G401.6 (cell line): Measurements from ENCODE around the gene PLPP1.

ENCODE experiments used
- FAIRE-seq: peaks from 2 replicates; lab custom pipeline; 2012; peaks lifted over from hg19 to GRCh38; lab: Jason Lieb, UNC

The PLPP1 gene

DNA sequence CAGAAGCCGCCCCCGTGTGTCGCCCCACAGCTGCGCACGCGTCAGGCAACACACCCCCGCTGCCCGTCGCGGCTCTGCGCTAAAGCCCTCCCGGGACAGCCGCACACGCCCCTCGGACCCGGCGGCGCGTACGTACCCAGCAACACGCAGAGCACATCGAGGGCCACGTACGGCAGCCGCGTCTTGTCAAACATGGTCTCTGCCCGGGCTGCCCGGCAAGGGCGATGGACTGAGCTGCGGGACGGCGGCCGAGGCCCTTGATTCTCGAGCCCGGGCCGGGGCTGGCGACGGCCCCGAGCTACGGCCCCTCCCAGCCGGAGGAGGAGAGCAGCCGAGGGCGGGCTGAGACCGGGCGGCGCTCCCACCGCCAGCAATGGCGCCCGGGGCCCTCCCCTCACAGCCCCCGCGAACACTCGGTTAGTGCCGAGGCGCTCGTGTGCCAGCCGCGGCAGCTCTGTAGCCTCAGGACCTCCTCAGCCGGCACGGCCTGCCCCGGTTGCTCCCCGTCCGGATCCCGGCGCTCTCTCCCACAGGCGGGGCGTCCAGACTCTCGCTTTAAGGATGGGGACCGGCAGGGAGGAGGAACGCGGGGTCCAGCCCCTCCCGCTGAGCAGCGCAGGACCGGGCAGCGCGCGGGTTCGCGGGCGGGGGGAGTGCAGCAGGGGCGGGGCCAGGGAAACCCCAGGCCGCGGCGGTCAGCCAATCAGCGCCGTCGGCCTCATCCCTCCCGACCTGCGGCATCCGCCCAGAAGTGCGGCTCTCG is at the start of gene PLPP1:
Gene PLPP1, minus strand, starts transcription at position 529 of the 763 bp plus-strand sequence. Its CDS starts 335 bp downstream, at position 194.
- no peak for FAIRE-seq

DNA sequence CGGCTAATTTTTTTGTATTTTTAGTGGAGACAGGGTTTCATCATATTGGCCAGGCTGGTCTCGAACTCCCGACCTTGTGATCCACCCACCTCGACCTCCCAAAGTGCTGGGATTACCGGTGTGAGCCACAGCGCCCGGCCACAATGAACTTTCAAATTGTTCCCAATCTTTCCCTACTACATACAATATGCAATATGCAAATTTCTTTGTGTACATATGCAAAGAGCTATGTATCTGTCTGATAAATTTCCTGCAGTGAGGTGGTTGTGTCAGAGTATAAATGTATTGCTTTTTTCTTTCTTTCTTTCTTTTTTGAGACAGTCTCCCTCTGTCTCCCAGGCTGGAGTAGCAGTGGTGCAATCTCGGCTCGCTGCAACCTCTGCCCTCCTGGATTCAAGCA is 48.8 kb upstream of the PLPP1 start:
- no peak for FAIRE-seq

DNA sequence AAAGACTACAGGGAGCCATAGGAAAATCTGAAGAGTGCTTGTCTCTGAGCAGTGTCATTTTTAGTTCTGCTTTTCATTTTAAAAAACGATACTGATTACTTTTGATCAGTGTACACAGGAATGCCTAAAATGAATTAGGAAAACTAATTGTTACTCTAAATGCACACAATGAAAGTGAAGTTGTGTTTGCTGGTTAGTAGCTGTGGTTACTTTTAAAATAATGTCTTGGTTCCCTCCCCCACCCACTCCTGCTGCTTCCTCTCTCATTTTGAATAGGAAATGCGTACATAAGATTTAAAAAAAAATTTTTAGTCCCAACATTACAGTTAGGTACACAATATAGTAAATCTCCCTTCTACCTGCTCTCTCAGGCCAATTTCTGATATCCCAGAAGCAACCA is 47.5 kb upstream of the PLPP1 start:
- FAIRE-seq: no peak

DNA sequence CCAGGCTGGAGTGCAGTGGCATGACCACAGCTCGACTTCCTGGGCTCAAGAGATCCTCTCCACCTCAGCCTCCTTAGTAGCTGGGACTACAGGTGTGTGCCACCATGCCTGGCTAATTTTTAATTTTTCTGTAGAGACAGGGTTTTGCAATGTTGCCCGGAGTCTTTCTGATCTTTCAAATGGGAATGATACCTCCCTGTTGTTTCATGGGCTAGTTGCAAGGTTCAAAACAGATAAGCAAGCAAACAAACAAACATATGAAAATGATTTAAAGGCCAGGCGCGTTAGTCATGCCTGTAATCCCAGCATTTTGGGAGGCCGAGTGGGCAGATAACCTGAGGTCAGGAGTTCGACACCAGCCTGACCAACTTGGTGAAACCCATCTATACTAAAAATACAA is 45.3 kb upstream of the PLPP1 start:
- FAIRE-seq: no peak

DNA sequence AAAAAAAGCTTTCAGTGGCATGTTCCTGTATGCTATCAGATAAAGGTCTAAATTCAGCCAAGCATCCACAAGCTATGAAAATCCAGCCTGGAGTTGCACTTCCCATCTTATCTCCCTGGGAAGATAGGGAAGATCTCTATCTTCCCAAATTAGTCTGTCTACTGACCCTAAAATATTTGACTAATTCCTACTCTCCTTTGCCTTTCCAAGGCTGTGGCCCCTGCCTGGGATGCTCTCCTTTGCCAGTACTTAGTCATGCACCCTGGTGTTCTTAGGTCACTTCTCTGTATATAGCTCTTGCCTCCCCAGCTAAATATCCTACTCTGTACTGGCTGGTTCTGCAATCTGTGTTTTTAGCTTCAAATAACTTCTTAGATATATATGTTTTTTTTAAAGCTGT is 44.0 kb upstream of the PLPP1 start:
- FAIRE-seq: no peak

DNA sequence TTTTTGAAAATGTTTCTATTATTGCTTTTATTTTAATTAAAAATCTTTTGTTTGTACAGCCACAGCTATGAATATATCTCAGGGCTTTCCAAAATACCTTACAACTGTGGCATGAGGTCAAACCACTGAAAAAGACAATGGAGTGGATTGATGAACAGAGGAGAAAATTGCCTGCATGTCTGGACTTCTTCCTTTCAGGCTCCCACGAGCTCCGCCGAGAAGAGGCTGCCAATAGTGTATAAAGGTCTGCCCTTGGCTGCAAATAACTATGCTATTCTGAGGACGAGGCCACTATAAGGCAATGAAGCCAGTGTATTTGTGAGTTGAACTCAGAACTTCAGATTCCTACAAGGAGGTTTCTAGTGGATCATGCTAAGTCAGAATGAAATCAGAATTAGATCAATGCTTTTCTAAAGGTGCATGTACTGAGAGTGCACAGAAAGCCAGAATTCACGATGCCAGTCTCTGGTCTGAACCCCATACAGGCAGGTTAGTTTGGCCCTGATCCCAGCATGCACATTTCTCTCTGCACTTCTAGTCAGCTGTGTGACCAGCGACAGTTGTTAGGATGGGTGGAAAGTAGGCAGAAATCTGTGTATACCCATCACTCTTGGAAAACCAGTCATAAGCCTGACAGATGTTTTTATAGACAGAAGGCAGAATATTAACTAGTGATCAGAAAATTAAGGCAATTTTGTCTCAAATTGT is 42.7 kb upstream of the PLPP1 start:
- FAIRE-seq: no peak

DNA sequence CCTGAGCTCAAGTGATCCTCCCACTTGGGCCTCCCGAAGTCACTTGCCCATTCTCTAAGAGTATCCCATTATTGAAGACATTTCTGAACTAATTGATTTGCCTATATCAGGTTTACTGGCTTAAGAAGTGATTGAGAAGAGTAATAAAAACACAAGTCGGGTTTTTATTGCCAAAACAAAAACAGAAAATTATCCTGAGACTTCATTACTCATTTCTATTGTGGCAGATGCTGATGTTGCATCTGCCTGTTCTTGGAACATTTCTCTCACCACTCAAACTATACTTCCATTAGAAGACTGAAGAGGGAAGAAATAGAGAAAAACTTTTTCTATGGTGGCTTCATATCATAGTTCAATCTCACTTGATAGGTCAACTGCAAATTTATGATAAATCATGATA is 41.9 kb upstream of the PLPP1 start:
- FAIRE-seq: no peak

DNA sequence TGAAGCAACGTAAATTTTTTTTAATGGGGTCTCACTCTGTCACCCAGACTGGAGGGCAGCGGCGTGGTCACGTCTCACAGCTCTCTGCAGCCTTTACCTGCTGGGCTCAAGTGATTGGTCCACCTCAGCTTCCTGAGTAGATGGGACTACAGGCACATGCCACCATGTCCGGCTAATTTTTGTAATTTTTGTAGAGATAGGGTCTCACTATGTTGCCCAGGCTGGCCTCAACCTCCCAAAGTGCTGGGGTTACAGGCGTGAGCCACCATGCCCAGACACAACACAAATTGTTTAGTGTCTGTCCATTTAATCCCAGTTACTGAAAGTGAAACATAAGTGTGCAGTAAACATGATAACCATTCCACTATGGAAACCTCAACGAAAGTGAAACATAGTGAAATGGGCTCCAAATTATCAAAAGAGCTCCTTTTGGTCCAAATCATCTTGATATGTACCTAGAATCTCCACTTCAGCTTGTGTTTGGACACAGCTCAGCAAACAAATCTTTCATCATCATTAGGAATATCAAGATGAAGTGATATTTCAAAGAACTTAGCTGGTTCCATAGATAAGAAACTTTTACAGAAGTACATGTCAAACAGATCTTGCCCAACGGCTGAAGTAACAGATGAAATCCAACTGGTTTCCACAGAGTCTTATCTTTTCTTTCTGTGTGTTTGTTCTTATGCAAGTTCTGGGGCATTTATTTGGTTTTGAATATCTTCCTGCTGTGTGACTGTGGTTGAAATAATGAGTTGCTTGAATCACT is 41.2 kb upstream of the PLPP1 start:
- no peak for FAIRE-seq

DNA sequence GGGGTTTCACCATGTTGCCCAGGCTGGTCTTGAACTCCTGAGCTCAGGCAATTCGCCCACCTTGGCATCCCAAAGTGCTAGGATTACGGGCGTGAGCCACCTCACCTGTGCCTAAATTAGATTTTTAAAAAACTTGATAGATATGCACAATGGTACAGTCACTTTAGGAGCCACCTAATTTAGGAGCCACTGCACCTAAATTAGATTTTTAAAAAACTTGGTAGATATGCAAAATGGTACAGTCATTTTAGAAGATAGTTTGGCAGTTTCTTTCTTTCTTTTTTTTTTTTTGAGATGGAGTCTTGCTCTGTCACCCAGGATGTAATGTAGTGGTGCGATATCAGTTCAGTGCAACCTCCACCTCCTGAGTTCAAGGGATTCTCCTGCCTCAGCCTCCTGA is 37.8 kb upstream of the PLPP1 start:
- FAIRE-seq: no peak

DNA sequence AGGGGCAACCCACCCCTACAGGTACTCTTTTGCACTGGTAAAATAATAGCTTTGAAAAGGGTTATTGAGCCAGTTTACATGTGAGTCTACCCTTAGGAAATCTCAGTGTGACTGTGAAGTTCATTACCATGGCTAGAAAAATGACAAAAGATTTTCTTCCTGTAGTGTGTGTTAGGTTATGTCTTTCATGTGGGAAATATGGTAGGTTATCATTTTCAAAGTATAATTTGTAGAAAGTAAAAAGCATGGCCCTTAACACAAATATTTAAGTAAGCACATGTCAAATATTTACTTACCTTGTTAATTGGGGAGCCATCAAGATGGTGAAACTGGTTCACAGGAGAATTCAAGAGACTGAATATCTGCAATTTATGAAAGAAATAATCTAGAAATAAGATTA is 37.3 kb upstream of the PLPP1 start:
- no peak for FAIRE-seq

DNA sequence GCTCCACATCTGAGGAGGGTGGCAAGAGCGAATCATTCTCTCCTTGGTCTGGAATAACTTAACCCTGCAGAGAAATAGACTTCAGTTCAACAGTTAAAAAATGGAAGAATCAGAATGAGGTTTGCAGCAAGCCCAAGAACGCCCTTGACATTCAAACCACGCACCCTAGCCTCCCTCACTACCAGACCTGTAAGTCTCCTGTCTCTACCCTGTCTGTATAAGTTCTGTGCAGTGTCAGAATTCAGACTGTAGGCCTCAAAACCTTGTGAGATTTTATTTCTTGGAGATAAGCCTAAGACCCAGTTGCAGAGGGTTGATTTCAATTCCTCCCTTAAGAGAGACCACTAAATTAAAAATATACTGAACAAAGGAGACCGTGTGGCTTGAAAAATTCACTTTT is 35.8 kb upstream of the PLPP1 start:
- FAIRE-seq: no peak

DNA sequence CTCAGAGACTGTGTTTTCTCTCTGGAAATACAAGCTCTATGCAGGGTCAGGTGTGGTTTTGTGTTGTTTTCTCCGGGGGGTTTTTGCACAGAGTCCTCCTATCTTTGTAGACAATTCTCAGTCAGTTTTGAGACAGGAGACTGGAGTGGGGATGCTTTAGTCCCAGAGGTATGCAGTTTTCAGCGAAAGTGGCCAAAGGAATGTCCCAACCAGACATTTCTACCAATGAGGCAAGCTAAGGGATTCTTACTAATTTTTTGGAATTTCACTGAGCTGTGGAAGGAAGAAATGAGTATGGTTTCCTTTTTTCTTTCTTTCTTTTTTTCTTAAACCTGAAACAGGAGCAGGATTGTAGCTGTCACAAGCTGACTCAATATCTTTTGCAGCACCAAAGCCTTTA is 35.3 kb upstream of the PLPP1 start:
- no peak for FAIRE-seq

DNA sequence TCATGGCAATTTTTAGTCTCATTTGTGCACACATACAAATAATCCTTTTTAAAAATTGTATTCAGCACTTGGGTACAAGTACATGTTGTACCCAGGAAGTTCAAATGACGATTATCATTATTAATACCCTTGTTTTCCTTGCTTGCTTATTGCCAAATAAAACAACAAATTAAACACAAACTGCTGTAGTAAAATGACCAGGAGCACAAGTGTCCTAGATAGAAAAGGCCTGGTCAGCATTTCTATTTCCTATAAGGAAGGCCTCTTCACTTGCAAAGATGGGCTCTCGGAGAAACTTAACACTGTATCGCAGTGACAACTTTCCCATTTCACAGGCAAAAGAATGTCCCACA is 34.7 kb upstream of the PLPP1 start:
- no peak for FAIRE-seq

DNA sequence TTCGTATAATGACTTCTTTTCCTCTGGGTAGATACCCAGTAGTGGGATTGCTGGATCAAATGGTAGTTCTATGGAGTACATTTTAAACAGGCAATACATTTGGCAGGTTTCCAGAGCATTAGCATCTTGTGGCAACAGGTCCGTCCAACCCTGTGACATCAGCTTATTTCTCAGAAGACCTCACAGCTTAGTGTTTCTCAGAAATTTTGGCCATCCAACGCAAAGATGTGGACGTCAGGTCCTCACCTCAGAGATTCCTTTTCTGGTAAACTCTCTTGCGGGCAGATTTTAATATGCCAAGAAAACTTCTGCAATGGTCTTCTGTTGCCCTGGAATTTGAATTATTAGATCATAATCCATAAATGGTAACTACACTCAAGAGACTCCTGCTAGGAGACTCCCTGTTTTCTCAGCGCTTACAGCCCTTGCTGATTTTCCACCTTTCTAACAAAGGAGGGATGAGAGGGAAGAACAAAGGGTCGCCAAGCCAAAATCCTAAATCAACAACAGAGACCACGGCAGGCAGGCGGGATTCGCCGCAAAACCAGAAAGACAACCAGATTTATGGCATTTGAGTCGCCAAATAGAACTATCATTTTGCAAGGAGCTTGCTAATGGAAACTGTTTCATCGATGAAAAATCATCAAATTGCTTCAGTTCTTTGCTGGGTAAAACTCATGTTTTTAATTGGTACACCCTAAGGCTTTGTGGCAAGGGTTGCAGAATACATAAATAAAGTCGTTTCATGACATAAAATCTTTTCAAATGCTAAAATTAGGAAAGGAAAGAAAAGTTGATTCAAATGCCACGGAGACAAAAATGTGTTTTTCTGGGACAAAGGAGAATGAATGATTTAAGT is 34.1 kb upstream of the PLPP1 start:
- no peak for FAIRE-seq

DNA sequence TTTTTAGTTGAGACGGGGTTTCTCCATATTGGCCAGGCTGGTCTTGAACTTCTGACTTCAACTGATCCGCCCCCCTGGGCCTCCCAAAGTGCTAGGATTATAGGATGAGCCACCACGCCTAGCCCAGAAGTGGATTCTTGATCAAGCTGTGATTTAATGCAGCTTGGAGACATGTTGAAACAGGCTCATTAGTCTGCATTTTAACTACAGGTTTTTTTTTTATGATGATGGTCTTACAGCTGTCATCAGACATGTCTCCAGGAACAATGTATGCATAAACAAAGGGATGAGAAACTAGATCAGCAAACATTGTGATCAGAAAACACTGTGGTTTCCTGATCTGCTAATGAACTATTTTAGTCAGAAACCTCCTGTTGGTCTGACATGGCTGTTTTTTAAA is 30.0 kb upstream of the PLPP1 start:
- no peak for FAIRE-seq

DNA sequence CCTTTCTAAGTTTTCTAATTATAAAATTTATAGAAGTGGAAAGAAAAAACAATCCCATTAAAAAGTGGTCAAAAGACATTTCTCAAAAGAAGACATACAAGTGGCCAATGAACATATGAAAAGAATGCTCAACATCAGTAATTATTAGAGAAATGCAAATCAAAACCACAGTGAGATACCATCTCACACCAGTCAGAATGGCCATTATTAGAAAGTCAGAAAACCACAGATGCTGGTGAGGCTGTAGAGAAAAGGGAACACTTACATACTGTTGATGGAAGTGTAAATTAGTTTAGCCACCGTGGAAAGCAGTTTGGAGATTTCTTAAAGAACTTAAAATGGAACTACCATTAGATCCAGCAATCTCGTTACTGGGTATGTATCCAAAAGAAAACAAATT is 23.7 kb upstream of the PLPP1 start:
- no peak for FAIRE-seq

DNA sequence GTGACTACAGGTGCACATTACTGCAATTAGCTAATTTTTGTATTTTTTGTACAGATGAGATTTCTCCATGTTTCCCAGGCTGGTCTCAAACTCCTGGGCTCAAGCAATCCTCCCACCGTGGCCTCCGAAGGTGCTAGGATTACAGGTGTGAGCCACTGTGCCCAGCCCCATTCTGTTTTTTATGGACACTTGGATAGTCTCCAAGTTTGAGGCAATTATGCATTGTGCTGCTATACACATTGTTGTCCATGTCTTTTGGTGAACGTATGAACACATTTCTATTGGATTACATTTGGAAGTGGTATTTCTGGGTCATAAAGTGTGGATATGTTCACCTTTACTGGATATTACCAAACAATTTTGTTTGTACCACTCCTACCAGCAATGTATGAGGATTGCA is 22.4 kb upstream of the PLPP1 start:
- no peak for FAIRE-seq

DNA sequence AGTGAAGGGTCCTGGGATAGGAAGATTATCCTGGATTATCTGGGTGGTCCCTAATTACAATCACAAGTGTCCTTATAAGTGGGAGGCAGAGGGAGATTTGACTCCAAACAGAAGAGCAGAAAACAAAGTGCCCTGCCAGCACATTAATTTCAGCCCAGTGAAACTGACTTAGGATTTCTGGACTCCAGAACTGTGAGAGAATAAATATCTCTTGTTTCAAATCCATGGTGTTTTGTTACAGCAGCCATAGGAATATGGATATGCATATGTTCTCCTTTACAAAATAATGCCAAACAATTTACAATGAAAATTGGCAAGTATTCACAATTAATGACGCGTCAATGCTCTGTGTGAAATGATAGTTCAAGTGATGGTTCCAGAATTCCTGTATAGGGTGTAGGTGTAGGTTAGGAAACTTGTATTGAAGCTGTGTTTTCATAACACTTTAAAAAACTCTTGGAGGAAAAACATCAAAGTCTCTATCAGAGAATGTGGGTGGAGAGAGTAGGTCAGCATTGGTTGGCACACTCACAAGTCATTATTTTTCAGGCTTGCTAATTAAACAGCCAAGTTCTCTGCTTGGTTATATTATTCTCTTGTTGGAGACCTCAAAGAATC is 19.9 kb upstream of the PLPP1 start:
- FAIRE-seq: no peak

DNA sequence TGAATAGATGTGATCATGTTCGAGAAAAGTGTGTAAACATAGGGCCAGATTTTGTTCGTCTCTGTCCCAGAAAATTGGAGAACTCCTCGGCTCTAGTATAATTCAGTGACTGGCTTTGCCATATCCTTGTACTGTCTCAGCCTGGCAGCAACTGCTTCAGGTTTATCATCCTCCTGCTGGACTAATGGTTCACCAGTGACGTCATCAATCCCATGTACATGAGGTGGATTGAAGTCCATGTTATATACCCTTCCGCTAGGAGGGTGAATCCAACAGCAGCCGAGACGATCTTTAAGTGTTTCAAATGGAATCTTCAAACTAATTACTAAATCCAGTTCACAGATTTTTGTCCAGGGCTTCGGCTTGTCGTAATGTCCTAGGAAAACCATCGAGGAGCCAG is 17.1 kb upstream of the PLPP1 start:
- FAIRE-seq: no peak

DNA sequence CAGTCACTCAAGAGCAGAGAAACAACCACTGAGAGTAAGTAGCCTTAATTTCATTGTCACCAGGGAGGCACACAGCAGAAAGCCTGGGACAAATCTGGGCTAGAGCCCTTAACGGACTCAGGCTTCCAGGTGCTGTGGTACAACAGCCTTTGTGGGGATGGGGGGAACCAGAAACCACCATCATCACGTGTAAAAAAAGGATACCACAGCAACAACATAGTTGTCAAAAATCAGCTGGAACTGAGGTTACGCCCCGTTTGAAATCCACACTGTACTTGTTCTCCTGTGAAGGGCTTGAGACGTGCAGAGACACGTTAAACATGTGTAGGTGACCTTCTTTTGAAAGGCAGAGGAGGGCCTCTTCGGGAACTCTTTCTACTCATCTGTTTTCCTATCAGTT is 16.6 kb upstream of the PLPP1 start:
- no peak for FAIRE-seq

DNA sequence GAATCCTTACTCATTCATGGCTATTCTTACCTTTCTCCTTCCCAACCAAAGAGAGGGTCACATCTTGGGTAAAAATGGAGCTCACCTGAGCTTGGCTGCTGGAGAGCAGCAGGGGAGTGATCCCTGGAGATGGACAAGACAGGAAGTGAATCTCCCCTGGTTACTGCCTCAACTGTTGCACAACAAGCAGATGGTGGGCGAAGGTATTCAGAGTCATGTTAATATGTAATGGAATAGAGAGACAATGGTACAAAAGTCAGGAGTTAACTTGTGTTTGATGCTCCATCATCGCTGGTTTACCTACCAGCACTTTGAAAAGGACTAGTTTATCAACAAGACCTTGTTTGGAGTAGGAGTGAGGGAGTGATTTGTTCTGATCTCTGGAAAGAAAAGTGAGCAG is 13.0 kb upstream of the PLPP1 start:
- FAIRE-seq: no peak

DNA sequence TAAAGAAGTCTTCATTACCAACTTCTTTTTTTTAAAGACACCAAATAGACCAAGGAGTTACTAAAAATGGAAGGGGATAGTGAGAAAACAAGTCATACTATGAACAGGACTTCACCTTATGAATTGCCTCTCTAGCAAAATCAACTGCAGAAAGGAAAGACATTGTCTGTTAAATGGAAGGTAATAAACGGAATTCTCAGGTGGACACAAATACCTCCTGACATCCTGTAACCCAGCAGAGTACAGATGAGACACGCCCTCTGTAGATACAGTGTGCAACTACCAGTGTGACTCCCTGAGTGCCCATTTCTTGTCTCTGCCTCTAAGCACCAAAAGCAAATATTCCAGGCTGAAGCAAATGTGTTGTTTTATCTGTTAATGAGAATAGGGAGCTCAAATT is 12.2 kb upstream of the PLPP1 start:
- no peak for FAIRE-seq
